Left ventricle myocardium inferior (tissue), 1 donor: ENCODE data around the gene ZNF350. TPM values are rescaled to one million over a fixed set of nuclear protein-coding genes. Genes with fewer than 3 reads are reported as not detected.
A peak's percentile ranks its signal among the peaks of the same experiment; 100 is the strongest.

Experiments used
- DNase-seq: peaks from one replicate; pipeline ENCODE4 v3.0.0-alpha.2; 2020
- H3K27ac ChIP-seq: fragments of 200-600 bp; replicated peaks from 2 replicates; pipeline ENCODE4 v1.8.0; 2021
- H3K27me3 ChIP-seq: fragments of 200-600 bp; 2 replicates; pipeline ENCODE4 v1.8.0; 2021; ENCODE audit warnings: low read depth
- H3K36me3 ChIP-seq: fragments of 200-600 bp; 2 replicates; pipeline ENCODE4 v1.8.0; 2021
- H3K4me1 ChIP-seq: fragments of 200-600 bp; 2 replicates; pipeline ENCODE4 v1.8.0; 2021
- H3K4me3 ChIP-seq: fragments of 200-600 bp; 2 replicates; pipeline ENCODE4 v1.8.0; 2021; ENCODE audit warnings: mild to moderate bottlenecking, moderate library complexity
- H3K9me3 ChIP-seq: fragments of 200-600 bp; replicated peaks from 2 replicates; pipeline ENCODE4 v1.8.0; 2021
- CTCF ChIP-seq: fragments of 200-600 bp; IDR thresholded peaks from 2 replicates; pipeline ENCODE4 v1.8.0; 2021; ENCODE audit warnings: antibody characterized with exemption, mild to moderate bottlenecking, borderline replicate concordance
- intact Hi-C: fragments of 100-400 bp; cut with micrococcal nuclease; formaldehyde crosslinking; loops from one replicate; pipeline ENCODE4 v1.11.0; 2022
- total RNA-seq: library from RNA; stranded (reverse); fragmentation: NEBNext Ultra II Directional; extraction: Animal tissue kit (Norgen Biotek cat#: 25700); gene quantifications from one replicate; pipeline ENCODE4 v1.2.1, GENCODE V29; 2021
- donor health status: DM: no; HTN: yes; CAD: no; lungs with severe emphysema.

Gene ZNF350
- total RNA-seq, 1 donor from 2014 or later: 8.0 TPM

GRCh38 chr19:51931921-51932320 lies 54.7 kb downstream of the ZNF350 start:
- Histone ChIP-seq H3K4me3 (no peak overlapping the region), H3K27ac (no peak overlapping the region), H3K4me1 (peaks cover 16% of the 10 kb centered on the region), H3K27me3 (no peaks in the 10 kb centered on the region), H3K36me3 (peaks cover 74% of the 10 kb centered on the region), H3K9me3 (peaks cover 47% of the 10 kb centered on the region)
- intact Hi-C loops: no loop called here
- TF ChIP-seq CTCF: no peak
- no peak for DNase-seq

GRCh38 chr19:51927859-51928258 lies 58.8 kb downstream of the ZNF350 start:
- intact Hi-C loops: no loop called here
- Histone ChIP-seq H3K9me3 (peaks cover 28% of the 10 kb centered on the region), H3K27me3 (no peaks in the 10 kb centered on the region), H3K27ac (peak overlapping the region; percentile 98), H3K4me1 (peaks cover 23% of the 10 kb centered on the region), H3K36me3 (peaks cover 34% of the 10 kb centered on the region), H3K4me3 (peak overlapping the region; percentile 95)
- DNase-seq: no peak
- TF ChIP-seq CTCF: no peak

GRCh38 chr19:51926784-51927741 lies 59.6 kb downstream of the ZNF350 start, which contains the start of gene ZNF613:
TSS of gene ZNF613 (plus strand) at chr19:51927472. CDS start at chr19:51936221, 8,749 bp downstream.
- Histone ChIP-seq H3K4me1 (peaks cover 23% of the 10 kb centered on the region), H3K27me3 (no peaks in the 10 kb centered on the region), H3K27ac (peak within 1 kb of the TSS; percentile 98), H3K36me3 (peaks cover 26% of the 10 kb centered on the region), H3K4me3 (peak within 1 kb of the TSS; percentile 95), H3K9me3 (peaks cover 29% of the 10 kb centered on the region)
- peak; percentile 87 for DNase-seq
- intact Hi-C loops: no loop called here
- TF ChIP-seq CTCF: peak; percentile 37

- Histone ChIP-seq H3K9me3 (peaks cover 36% of the 10 kb centered on the region), H3K27me3 (no peaks in the 10 kb centered on the region), H3K27ac (peak overlapping the region; percentile 98), H3K36me3 (peaks cover 19% of the 10 kb centered on the region), H3K4me1 (peaks cover 23% of the 10 kb centered on the region), H3K4me3 (peak overlapping the region; percentile 95)
- no peak for TF ChIP-seq CTCF
- DNase-seq: no peak
- intact Hi-C loops: no loop called here
Observed at GRCh38 chr19:51926426-51926783, 60.2 kb downstream of the ZNF350 start.

GRCh38 chr19:51921949-51922348 lies 64.7 kb downstream of the ZNF350 start:
- intact Hi-C loops: no loop called here
- Histone ChIP-seq H3K9me3 (peaks cover 81% of the 10 kb centered on the region), H3K4me3 (no peak overlapping the region)

More at GRCh38 chr19:51921949-51922348, 64.7 kb downstream of the ZNF350 start:
- no peak for TF ChIP-seq CTCF
- Histone ChIP-seq H3K27me3 (no peaks in the 10 kb centered on the region), H3K27ac (no peak overlapping the region), H3K36me3 (peaks cover 5% of the 10 kb centered on the region), H3K4me1 (peaks cover 8% of the 10 kb centered on the region)
- DNase-seq: no peak
